ENCODE results near the gene SEC23IP. TPM values are rescaled to one million over a fixed set of nuclear protein-coding genes. Genes with fewer than 3 reads are reported as not detected.

The SEC23IP gene
- polyA plus RNA-seq, 3 donors = 11.5 to 43.8 (median 42.0) TPM

DNA sequence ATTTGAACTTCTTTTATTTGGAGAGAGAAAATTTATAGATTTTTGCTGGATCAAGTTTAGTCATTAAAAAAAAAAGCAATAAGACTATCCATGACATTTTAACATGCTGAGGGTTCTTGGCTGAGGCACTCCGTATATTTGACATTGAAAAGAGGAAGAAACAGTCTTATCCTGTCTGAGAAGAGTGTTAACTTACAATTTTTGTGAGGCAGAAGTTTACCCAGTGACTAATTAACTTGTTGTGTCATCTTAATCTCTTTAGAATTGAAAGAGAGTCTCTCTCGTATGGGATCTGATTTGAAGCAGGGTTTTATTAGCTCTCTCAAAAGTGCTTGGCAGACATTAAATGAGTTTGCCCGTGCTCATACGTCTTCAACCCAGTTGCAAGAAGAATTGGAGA, 39.3 kb downstream of the SEC23IP start:
- H3K4me1 Mint-ChIP-seq = peaks cover 3% of the 10 kb centered on the region
- H3K36me3 ChIP-seq (replicated peaks in 1 of 2; ENCODE audit: control insufficient read depth in 1 of 2, insufficient read depth in 2 of 2, low read length in 2 of 2) = peaks cover 87 to 99% of the 10 kb centered on the region in 2 donors
- DNase-seq = no peak
- no peak overlapping the region for H3K4me3 Mint-ChIP-seq
- H3K27ac ChIP-seq (ENCODE audit: low read depth in 1 of 2, low read length in 2 of 2) = peak overlapping the region in 1 of 2 donors; percentile 24
- no peaks in the 10 kb centered on the region for H3K9me3 Mint-ChIP-seq
- peaks cover 80 to 93% of the 10 kb centered on the region in 2 donors for H3K36me3 Mint-ChIP-seq
- no peaks in the 10 kb centered on the region for H3K4me1 ChIP-seq (ENCODE audit: control insufficient read depth in 1 of 2, insufficient read depth in 2 of 2, low read length in 2 of 2)
- no peak overlapping the region for H3K4me2 ChIP-seq (replicated peaks; ENCODE audit: extremely low read depth, low read length, poor library complexity, severe bottlenecking)
- no peaks in the 10 kb centered on the region for H3K27me3 Mint-ChIP-seq (ENCODE audit: low read depth in 3 of 3)
- H3K27me3 ChIP-seq (ENCODE audit: control insufficient read depth in 2 of 2, insufficient read depth in 2 of 2, low read length in 2 of 2) = no peaks in the 10 kb centered on the region
- peak overlapping the region in 1 of 7 donors; percentile 38 for H3K27ac Mint-ChIP-seq
- TF ChIP-seq, protein P1, sequence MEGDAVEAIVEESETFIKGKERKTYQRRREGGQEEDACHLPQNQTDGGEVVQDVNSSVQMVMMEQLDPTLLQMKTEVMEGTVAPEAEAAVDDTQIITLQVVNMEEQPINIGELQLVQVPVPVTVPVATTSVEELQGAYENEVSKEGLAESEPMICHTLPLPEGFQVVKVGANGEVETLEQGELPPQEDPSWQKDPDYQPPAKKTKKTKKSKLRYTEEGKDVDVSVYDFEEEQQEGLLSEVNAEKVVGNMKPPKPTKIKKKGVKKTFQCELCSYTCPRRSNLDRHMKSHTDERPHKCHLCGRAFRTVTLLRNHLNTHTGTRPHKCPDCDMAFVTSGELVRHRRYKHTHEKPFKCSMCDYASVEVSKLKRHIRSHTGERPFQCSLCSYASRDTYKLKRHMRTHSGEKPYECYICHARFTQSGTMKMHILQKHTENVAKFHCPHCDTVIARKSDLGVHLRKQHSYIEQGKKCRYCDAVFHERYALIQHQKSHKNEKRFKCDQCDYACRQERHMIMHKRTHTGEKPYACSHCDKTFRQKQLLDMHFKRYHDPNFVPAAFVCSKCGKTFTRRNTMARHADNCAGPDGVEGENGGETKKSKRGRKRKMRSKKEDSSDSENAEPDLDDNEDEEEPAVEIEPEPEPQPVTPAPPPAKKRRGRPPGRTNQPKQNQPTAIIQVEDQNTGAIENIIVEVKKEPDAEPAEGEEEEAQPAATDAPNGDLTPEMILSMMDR (IDR thresholded peaks at IDR 0.05) = no peak
- H4K20me1 ChIP-seq (ENCODE audit: insufficient read depth, low read length) = no peaks in the 10 kb centered on the region
- no peaks in the 10 kb centered on the region for H3K9me3 ChIP-seq (replicated peaks in 1 of 2; ENCODE audit: control insufficient read depth in 1 of 2, insufficient read depth in 1 of 2, low read length in 2 of 2)
- intact Hi-C loops (cut with micrococcal nuclease) = no loop called here
- H3K79me2 ChIP-seq (ENCODE audit: insufficient read depth, low read length) = no peaks in the 10 kb centered on the region
- no peak overlapping the region for H3K9ac ChIP-seq (ENCODE audit: insufficient read depth, low read length, poor library complexity, severe bottlenecking)
- no peak overlapping the region for H3K4me3 ChIP-seq (replicated peaks in 1 of 3; ENCODE audit: low read depth in 2 of 3, low read length in 3 of 3)
- no peak overlapping the region for H2AFZ ChIP-seq (ENCODE audit: insufficient read depth, low read depth, low read length, poor library complexity, severe bottlenecking)
- 76% methylated on average over 2 of the region's 4 CpGs for WGBS (ENCODE audit: insufficient coverage)

DNA sequence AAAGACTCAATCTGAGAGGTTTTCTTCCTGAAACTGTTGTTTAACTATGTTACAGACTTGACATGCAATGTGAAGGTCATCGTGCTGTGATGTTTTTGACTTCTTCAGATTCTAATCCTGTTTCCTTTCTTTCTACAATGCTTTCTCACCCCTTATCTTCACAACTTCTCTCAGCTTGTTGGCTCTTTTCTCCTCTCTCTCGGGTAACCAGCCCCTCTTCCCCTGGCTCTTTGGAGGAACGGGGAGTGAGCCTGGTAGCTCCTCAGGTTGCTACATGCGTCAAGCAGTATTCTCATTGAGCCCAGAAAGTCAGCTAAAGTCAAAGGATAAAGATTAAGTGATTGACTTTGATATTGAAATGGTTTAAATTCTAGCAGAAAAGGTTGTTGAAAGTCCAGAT, 40.1 kb downstream of the SEC23IP start:
- peaks cover 77 to 93% of the 10 kb centered on the region in 2 donors for H3K36me3 Mint-ChIP-seq
- H3K79me2 ChIP-seq (ENCODE audit: insufficient read depth, low read length) = no peaks in the 10 kb centered on the region
- H3K4me3 ChIP-seq (replicated peaks in 1 of 3; ENCODE audit: low read depth in 2 of 3, low read length in 3 of 3) = no peak overlapping the region
- 100% methylated on average over 1 of the region's 4 CpGs for WGBS (ENCODE audit: insufficient coverage)
- no peaks in the 10 kb centered on the region for H3K27me3 Mint-ChIP-seq (ENCODE audit: low read depth in 3 of 3)
- no peak overlapping the region for H3K9ac ChIP-seq (ENCODE audit: insufficient read depth, low read length, poor library complexity, severe bottlenecking)
- peak overlapping the region in 4 of 7 donors; percentile 14 to 75 (median 50) for H3K27ac Mint-ChIP-seq
- TF ChIP-seq, protein P1 (IDR thresholded peaks at IDR 0.05) = no peak
- no peak overlapping the region for H3K4me2 ChIP-seq (replicated peaks; ENCODE audit: extremely low read depth, low read length, poor library complexity, severe bottlenecking)
- H3K9me3 Mint-ChIP-seq = no peaks in the 10 kb centered on the region
- H3K4me3 Mint-ChIP-seq = no peak overlapping the region
- no peaks in the 10 kb centered on the region for H3K4me1 ChIP-seq (ENCODE audit: control insufficient read depth in 1 of 2, insufficient read depth in 2 of 2, low read length in 2 of 2)
- no peaks in the 10 kb centered on the region for H4K20me1 ChIP-seq (ENCODE audit: insufficient read depth, low read length)
- no peak overlapping the region for H2AFZ ChIP-seq (ENCODE audit: insufficient read depth, low read depth, low read length, poor library complexity, severe bottlenecking)
- intact Hi-C loops (cut with micrococcal nuclease) = no loop called here
- H3K27ac ChIP-seq (ENCODE audit: low read depth in 1 of 2, low read length in 2 of 2) = no peak overlapping the region
- H3K9me3 ChIP-seq (replicated peaks in 1 of 2; ENCODE audit: control insufficient read depth in 1 of 2, insufficient read depth in 1 of 2, low read length in 2 of 2) = no peaks in the 10 kb centered on the region
- peaks cover 3% of the 10 kb centered on the region for H3K4me1 Mint-ChIP-seq
- peaks cover 85 to 96% of the 10 kb centered on the region in 2 donors for H3K36me3 ChIP-seq (replicated peaks in 1 of 2; ENCODE audit: control insufficient read depth in 1 of 2, insufficient read depth in 2 of 2, low read length in 2 of 2)
- DNase-seq = no peak
- no peaks in the 10 kb centered on the region for H3K27me3 ChIP-seq (ENCODE audit: control insufficient read depth in 2 of 2, insufficient read depth in 2 of 2, low read length in 2 of 2)
